HG03039 (cell line): Measurements from ENCODE around the gene ZC3H15.
"Not testable (repeated sequence)": the region's sequence is repeated elsewhere in the genome, so short reads cannot be mapped to it uniquely, and the experiment has no call there.

ENCODE experiments used
- ATAC-seq: cut with Tn5 transposase; IDR thresholded peaks from one replicate; pipeline ENCODE4 v1.9.1; 2021; ENCODE audit warnings: mild to moderate bottlenecking, moderate library complexity; ENCODE audit not compliant: unreplicated experiment

ZC3H15 gene

DNA sequence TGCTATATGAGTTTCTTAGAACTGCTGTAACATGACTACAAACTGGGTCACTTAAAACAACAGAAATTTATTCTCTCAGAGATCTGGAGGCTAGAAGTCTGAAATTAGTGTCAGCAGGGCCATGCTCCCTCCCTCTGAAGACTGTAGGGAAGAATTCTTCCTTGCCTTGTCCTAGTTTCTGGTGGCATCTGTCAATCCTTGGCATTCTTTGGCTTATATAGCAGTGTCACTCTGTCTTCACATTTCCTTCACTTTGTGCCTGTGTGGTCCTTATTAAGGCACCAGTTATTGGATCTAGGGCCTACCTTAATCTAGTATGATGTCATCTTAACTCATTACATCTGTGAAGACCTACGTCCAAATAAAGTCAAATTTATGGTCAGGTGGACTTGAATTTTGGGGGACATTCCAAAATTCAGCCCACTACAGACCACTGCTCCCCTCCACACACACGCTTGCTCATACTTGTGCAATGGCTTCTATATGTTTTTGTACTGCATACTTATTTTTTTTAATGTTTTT is 7.6 kb downstream of the ZC3H15 start:
- no peak for ATAC-seq

DNA sequence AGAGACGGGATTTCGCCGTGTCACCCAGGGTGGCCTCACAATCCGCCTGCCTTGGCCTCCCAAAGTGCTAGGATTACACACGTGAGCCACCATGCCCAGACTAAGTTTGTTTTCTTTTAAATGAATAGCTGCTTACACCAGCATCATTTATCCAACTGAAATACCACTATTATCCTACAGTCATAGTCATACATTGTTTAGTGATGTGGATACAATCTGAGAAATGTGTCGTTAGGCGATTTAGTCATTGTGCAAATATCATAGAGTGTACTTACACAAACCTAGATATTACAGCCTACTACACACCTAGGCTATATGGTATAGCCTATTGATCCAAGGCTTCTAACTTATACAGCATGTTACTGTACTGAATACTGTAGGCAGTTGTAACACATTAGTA is 10.3 kb downstream of the ZC3H15 start:
- ATAC-seq = no peak

DNA sequence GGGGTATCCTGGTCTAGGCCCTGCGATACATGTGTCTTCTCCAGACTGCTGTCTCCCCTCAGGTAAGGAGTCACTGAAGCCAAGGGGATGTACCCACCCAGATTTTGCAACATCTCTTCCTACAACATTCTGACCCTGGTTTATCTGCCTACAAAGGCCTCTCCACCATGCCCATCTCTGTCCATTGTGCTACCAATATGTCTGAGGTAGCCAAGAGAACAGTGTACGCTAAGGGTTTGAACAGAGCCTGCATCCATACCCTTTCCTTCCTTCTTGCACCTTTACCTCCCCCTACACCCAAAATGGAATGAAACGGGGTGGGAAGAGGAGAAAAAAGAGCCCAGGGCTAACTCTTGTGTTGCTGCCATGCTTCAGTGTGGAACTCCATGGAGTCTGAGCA is 11.9 kb downstream of the ZC3H15 start:
- ATAC-seq = no peak

DNA sequence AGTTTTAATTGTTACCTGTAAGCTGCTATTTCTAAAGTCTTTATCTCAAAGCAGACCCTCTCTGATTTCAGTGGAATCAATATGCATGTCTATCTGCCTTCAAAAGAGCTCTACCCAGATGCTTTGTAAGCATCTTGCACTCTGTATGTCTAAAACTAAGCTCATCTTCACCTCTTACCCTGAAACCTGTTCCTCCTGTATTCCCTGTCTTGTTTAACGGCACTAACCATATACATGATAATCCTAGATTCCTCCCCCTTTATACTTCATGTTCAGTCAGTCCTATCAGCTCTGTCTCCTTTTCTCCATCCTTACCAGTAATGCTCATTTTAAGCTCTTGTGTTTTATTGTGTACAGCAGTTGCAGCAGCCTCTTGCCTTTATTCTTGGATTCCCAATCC is 12.8 kb downstream of the ZC3H15 start:
- no peak for ATAC-seq

DNA sequence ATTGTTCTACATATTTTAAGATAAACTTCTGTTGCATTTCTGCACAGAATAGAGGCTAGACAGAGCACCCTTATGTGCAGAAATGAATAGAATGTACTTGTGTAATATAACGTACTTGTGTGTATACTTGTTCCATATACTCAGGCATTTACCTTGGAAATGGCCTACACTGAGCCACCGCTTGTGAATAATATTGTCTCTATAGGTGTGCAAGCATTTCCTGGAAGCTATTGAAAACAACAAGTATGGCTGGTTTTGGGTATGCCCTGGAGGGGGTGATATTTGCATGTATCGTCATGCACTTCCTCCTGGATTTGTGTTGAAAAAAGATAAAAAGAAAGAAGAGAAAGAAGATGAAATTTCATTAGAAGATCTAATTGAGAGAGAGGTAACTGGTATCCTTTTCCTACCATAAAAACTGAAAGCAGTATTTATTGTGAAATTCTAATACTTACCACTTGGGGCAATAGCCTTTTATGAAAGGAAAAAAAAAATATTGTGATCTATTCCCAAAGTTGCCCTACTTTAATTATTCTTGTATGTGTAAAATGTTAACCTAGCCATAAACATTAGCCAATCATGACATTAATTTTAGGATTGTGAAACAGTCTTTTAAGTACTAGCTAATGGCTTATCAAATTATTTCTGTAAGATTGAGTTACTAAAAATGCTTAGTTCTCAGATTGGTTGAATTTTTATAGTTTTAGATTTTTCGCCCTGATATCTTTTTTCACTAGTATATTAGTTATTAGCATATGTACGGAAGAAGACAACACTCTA is 18.0 kb downstream of the ZC3H15 start:
- no peak for ATAC-seq

DNA sequence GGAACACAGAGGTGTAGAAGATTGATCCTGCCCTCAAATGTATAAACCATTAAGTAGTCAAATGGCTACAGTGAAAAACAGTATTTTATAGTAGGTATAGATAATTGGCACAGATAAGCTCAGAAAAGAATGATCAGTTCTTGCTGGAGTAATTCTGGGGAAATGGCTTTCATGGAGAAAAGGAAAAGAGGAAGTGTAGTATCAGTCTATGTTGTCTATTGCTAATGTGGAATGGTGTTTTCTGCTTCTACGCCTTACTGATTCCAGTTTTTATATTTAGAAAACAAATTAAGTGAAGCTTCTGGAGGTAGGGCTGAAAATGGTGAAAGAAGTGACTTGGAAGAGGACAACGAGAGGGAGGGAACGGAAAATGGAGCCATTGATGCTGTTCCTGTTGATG is 22.2 kb downstream of the ZC3H15 start:
- ATAC-seq = no peak

DNA sequence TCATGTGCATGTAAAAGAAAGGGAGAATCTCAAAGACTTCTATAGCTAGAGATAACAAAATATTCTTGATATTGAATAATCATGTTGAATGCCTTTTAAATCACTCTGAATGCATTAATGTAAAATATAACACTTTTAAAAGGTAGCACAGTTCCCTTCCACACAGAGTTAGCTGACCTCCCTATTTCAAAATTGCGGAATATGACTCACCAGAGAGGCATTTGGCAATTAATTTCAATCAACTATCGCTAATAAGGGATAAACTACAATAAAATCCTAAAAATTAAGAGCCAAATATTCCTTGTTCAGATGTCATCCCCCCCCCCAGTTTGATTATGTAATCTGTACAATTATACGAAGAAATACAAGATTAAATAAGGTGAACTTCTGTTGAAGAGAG is 29.3 kb downstream of the ZC3H15 start:
- no peak for ATAC-seq

DNA sequence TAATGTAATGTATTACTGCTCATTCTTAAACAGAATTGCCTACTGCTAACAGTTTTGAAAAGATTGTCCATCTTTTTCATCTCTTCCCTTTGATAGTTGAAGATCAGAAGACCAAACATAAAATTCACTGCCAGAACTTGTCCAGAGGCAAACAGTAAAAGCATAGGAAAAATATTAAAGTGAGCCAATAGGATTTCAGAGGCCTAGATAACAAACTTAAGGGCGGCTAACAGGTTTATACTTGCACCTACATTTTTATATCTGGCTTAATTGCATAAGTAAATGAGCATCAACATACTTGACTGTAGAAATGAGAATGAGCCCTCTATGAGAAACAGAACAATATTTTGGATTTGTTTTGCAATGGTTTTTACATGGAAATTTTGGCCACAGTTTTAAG is 30.3 kb downstream of the ZC3H15 start:
- no peak for ATAC-seq

DNA sequence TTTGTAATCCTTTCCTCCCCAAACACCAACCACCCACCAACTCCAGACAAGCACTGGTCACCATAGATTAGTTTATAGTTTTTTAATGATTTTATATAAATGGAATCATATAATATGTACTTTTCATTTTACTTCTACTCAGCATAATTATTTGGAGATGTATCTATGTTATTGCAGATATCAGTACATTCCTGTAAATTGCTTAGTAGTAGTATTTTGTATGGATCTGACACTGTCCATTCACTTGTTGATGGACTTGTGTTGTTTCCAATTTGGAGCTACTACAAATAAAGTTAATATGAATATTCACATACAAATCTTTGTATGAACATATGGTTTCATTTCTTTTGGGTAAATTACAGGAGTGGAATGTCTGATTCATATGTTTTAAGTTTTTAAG is 31.0 kb downstream of the ZC3H15 start:
- no peak for ATAC-seq

DNA sequence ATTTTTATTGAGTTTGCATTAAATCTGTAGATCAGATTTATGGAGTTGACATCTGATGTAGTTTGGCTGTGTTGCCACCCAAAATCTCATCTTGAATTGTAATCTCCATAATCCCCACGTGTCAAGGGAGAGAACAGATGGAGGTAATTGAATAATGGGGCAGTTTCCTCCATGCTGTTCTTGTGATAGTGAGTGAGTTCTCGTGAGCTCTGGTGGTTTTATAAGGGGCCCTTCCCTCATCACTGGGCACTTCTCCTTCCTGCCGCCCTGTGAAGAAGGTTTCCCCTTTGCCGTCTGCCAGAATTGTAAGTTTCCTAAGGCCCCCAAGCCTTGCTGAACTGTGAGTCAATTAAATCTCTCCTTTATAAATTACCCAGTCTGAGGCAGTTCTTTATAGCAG is 32.2 kb downstream of the ZC3H15 start:
- no peak for ATAC-seq

DNA sequence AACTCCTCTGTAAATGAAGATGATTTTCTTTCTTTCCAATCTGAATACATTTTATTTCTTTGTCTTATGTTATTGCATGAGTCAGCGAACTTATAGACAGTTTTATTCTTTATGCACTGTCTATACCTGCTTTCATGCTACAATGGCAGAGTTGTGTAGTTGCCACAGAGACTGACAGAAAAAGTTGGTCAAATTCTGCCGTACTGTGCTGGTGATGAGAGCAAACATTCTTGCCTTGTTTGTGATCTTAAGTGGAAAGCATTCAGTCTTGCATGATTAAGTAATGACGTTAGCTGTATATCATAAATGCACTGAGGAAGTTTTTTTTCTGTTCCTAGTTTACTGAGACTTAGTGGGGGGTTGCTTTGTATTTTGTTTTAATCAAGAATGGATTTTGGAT is 32.9 kb downstream of the ZC3H15 start:
- no peak for ATAC-seq

DNA sequence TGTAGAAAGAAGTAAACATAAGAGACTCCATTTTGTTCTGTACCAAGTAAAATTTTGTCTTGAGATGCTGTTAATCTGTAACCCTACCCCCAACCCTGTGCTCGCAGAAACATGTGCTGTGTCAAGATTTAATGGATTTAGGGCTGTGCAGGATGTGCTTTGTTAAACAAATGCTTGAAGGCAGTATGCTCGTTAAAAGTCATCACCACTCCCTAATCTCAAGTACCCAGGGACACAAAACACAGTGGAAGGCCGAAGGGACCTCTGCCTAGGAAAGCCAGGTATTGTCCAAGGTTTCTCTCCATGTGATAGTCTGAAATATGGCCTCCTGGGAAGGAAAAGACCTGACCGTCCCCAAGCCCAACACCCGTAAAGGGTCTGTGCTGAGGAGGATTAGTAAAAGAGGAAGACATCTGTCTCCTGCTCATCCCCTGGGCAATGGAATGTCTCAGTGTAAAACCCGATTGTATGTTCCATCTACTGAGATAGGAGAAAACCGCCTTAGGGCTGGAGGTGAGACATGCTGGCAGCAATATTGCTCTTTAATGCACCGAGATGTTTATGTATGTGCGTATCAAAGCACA is 35.6 kb downstream of the ZC3H15 start:
- ATAC-seq = not testable (repeated sequence)

DNA sequence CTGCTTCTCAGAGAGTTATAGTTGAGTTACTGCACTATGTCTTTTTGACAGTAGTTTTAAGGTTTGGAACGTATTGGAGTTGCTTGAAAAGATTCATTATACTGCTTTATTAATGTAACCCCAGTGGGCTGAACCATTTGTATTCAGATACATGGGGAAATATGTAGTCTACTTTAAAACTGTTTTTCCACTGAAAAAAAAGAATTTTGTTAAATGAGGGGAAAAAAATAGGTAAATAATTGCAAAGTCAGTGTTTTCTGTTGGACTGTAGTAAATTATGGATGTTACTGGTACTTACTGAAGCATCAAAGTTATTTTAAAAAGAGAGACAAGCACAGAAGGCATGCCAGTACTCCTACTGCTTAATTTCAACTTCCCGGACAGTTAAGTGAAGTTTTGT is 36.4 kb downstream of the ZC3H15 start:
- ATAC-seq = no peak

DNA sequence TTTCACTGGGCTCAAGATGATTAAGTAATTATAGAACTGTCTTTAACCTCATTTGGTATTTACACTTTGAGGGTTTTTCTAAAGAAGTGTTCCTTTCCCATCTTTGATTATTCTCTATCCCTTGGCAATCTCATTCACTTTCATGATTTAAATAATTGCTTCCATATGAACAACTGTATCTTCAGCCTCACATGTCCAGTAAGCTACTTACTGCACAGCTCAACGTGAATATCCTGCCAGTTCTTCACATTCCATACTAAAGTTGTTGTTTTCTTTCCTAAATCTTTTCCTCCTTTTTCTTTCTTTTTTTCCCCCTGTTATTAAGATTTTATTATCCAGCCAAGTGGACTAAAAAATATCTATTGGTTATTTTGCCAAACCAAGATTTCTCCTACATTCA is 37.7 kb downstream of the ZC3H15 start:
- no peak for ATAC-seq

DNA sequence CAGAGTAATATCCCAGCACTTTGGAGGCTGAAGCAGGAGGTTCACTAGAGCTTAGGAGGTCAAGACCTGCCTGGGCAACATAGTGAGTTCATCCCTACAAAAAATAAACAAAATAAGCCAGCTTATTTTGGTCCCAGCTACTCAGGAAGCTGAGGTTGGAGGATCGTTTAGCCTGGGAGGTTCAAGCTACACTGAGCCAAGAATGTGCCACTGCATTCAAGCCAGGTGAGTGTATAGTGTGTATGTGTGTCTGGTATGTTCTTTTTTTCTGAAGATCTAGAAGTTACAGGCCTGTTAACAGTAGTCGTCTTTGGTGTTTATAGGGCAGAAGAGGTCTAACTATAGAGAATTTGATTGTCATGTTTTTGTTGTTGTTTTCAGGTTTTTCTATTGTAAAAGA is 40.2 kb downstream of the ZC3H15 start:
- no peak for ATAC-seq

DNA sequence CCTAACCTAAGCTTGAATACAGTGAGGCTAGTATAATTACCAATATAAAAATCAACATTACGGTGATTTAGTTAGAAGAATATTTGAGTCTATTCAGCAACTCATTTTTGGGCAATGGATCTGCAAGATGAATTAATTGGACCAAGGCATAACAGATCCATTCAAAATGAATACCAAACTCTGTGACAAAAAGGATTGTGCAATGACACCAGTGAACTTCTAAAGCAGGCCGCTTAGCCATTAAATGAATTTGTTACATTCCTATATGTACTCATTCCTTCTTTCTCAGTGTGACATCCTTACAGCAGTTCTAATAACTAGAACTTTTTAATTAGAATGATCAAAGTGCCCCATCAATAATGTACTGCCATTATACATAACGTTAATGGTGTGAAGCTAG is 44.3 kb downstream of the ZC3H15 start:
- ATAC-seq = no peak

DNA sequence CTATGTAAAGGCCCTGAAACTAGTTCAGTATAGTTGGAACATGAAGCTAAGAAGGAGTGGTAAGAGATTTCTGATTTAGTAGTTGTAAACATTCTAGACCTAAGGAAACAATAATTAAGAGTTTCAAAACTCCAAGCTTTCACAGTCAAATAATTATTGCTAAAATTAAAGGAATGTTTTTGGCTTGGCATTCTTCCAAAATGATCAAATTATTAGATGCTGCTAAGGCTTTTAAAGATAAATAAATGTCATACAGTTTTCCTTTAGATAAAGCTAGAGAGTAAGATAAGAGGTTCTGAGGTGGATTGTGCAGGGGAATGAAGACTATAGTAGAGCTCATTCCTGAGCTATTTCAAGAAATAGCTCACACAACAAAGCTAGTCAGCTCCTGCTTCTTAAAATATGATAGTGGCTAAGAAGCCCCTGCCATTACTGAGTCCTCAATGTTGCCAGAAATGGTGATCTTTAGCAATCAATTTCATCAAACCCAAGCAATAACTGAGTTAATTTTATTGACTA is 45.3 kb downstream of the ZC3H15 start:
- ATAC-seq = no peak

DNA sequence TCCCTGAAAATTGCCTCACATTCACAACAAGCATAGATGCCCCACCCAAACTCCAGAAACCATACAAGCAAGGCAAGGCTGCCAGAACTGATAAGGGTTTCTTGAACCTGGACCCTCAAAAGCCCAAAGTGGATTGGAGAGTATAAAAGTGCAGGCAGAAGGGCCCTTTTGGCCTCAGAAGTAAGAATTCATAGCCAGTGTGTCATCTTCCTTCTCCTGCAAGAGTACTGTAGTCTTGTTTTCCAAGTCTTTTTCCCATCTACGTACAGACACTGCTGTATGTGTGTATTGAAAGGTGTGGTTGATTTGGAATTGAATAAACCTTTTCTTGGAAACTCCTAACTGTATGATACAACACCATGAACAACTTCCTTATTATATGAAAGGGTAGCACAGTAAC is 46.8 kb downstream of the ZC3H15 start:
- no peak for ATAC-seq

DNA sequence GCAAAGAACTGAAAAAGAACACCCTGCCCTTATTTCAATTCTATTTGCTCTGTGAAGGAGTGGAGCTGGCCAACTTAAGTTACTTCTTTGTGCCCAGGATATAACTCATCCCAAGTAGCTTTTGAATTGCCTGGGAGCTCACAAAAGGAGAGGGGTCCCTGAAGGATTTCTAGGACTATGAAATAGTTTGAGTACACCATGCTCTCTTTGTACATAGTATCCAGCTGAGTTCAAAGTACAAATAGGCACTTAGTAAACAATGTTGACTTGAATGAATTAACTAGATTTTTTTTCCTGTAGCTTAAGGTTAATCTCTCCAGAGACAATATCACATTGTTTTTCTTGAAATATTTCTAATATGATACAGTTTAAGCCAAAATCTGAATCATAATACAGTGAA is 47.7 kb downstream of the ZC3H15 start:
- no peak for ATAC-seq

DNA sequence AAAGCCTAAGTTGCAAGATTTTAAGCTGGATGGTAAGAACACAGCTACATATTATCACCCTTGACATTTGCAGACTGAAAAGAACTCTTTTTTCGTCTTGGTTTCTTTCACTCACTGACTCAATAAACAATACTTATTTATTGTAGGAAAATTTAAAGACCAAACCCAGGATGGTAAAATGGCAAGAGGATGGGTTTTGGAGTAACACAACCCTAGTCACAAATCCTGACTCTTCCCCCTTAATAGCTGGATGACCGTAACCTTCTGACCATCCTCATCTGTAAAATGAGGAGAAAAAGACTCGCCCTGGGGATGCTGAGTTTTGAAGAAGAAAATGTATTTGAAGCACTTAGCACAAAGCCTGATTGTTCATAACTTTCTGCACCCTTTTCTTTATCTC is 48.3 kb downstream of the ZC3H15 start:
- no peak for ATAC-seq

DNA sequence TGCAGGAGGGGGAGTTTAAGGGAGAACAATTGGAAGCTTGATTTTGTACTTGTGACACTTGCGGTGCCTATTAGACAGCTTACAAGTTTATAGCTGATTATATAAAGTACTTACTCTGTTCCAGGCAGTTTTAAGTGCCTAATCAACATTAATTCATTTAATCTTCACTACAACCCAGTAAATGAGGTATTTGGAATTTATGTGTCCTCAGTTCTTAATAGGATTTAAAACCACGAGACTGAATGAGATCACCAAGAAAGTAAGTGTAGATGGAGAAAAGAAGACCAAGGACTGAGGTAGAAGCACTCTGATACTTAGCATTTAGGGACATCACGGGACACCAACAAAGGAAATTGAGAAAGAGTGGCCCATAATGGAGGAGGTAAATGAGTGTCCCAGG is 49.8 kb downstream of the ZC3H15 start:
- no peak for ATAC-seq

DNA sequence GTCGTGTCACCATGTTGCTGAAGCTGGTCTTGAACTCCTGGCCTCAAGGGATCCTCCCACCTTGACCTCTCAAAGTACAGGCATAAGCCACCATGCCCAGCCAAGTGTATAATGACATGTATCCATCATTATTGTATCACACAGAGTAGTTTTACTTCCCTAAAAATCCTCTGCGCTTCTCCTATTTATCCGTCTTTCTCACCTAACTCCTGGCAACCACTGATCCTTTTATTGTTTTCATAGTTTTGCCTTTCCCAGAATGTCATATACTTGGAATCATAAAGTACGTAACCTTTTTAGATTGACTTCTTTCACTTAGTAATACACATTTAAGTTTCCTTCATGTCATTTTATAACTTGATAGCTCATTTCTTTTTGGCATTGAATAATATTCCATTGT is 51.0 kb downstream of the ZC3H15 start:
- ATAC-seq = no peak

DNA sequence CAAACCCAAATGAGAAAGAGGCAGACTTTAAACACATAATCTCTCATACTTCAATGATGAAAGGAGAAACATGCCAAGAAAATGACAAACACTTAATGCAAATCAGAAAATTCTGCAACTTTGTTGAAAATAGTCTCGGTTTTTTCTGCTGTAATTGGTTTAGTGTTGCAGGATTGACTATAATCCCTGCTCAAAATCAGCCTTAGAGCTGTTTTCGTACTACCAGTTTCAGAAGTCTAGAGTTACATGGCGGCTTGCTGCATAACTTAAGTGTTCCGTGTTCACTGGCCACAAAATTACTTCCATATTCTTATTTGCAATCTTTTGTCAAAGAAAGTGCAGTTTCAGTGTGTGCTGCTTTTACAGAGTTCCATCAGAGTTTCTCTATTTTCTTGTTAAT is 54.9 kb downstream of the ZC3H15 start:
- no peak for ATAC-seq
